Measurements from ENCODE around the gene ALDH1A1. TPM values are rescaled to one million over a fixed set of nuclear protein-coding genes. Genes with fewer than 3 reads are reported as not detected.

Gene ALDH1A1
- total RNA-seq, 1 donor from 2014 or later, result 1.5 TPM

GRCh38 chr9:72946821-72947220 is 6.0 kb downstream of the ALDH1A1 start:
- no peak for TF ChIP-seq CTCF (IDR thresholded peaks at IDR 0.05; ENCODE audit: insufficient read depth, low read depth, low read length)
- no peak for TF ChIP-seq EZH2 (IDR thresholded peaks at IDR 0.05; ENCODE audit: insufficient read depth, low read length)
- Mint-ChIP-seq H3K36me3 (ENCODE audit: low read depth, unreplicated experiment) (no peaks in the 10 kb centered on the region), H3K9me3 (ENCODE audit: unreplicated experiment) (no peaks in the 10 kb centered on the region), H3K4me1 (ENCODE audit: low read depth, unreplicated experiment) (no peaks in the 10 kb centered on the region), H3K27ac (ENCODE audit: unreplicated experiment) (no peak overlapping the region), H3K27me3 (ENCODE audit: low read depth, unreplicated experiment) (no peaks in the 10 kb centered on the region), H3K4me3 (ENCODE audit: unreplicated experiment) (no peak overlapping the region)
- no peak overlapping the region for H3K27ac ChIP-seq (ENCODE audit: low read depth, low read length)
- no peak overlapping the region for H3K4me2 ChIP-seq (ENCODE audit: low read length)
- H3K4me3 ChIP-seq (ENCODE audit: insufficient read depth, low read depth, low read length), result no peak overlapping the region
- H3K9ac ChIP-seq (ENCODE audit: low read length), result no peak overlapping the region
- H3K79me2 ChIP-seq (ENCODE audit: insufficient read depth, low read length), result no peaks in the 10 kb centered on the region
- no peaks in the 10 kb centered on the region for H4K20me1 ChIP-seq (ENCODE audit: insufficient read depth, low read length)
- no peaks in the 10 kb centered on the region for H3K4me1 ChIP-seq (ENCODE audit: insufficient read depth, low read length)
- FAIRE-seq (no peak), DNase-seq (ENCODE audit: low read depth) (no peak)
- no peaks in the 10 kb centered on the region for H3K36me3 ChIP-seq (ENCODE audit: insufficient read depth, low read length)
- H3K9me3 ChIP-seq (ENCODE audit: insufficient read depth, low read depth, low read length), result no peaks in the 10 kb centered on the region
- no peak overlapping the region for H2AFZ ChIP-seq (ENCODE audit: low read depth, low read length)
- H3K27me3 ChIP-seq (ENCODE audit: insufficient read depth, low read length), result peaks cover 2% of the 10 kb centered on the region

GRCh38 chr9:72946318-72946717 is 6.5 kb downstream of the ALDH1A1 start:
- no peak for FAIRE-seq
- H3K4me1 Mint-ChIP-seq (ENCODE audit: low read depth, unreplicated experiment), result no peaks in the 10 kb centered on the region
- H3K4me3 Mint-ChIP-seq (ENCODE audit: unreplicated experiment), result no peak overlapping the region

More at GRCh38 chr9:72946318-72946717, 6.5 kb downstream of the ALDH1A1 start:
- Histone ChIP-seq H3K79me2 (ENCODE audit: insufficient read depth, low read length) (no peaks in the 10 kb centered on the region), H3K36me3 (ENCODE audit: insufficient read depth, low read length) (no peaks in the 10 kb centered on the region), H3K9me3 (ENCODE audit: insufficient read depth, low read depth, low read length) (no peaks in the 10 kb centered on the region), H3K4me1 (ENCODE audit: insufficient read depth, low read length) (no peaks in the 10 kb centered on the region), H3K4me2 (ENCODE audit: low read length) (no peak overlapping the region), H3K9ac (ENCODE audit: low read length) (no peak overlapping the region), H3K4me3 (ENCODE audit: insufficient read depth, low read depth, low read length) (no peak overlapping the region), H4K20me1 (ENCODE audit: insufficient read depth, low read length) (no peaks in the 10 kb centered on the region), H3K27me3 (ENCODE audit: insufficient read depth, low read length) (peaks cover 2% of the 10 kb centered on the region), H2AFZ (ENCODE audit: low read depth, low read length) (no peak overlapping the region), H3K27ac (ENCODE audit: low read depth, low read length) (no peak overlapping the region)
- Mint-ChIP-seq H3K27me3 (ENCODE audit: low read depth, unreplicated experiment) (no peaks in the 10 kb centered on the region), H3K27ac (ENCODE audit: unreplicated experiment) (no peak overlapping the region), H3K9me3 (ENCODE audit: unreplicated experiment) (no peaks in the 10 kb centered on the region), H3K36me3 (ENCODE audit: low read depth, unreplicated experiment) (no peaks in the 10 kb centered on the region)
- TF ChIP-seq EZH2 (IDR thresholded peaks at IDR 0.05; ENCODE audit: insufficient read depth, low read length) (no peak), CTCF (IDR thresholded peaks at IDR 0.05; ENCODE audit: insufficient read depth, low read depth, low read length) (no peak)
- DNase-seq (ENCODE audit: low read depth), result no peak

Data from astrocyte (in vitro differentiated cells and primary cell).